ENCODE data around the gene SCAF4.
"Not testable (repeated sequence)": the region's sequence is repeated elsewhere in the genome, so short reads cannot be mapped to it uniquely, and the experiment has no call there.

The SCAF4 gene

GRCh38 chr21:31766899-31767298 lies 35.0 kb upstream of the SCAF4 start:
- no peak for TF ChIP-seq Cebpa-rat (IDR thresholded peaks at IDR 0.05)
- H3K36me3 ChIP-seq: no peaks in the 10 kb centered on the region
- peaks cover 12 to 37% (median 18%) of the 10 kb centered on the region in 11 experiments for H3K9me3 ChIP-seq (replicated peaks in 1 of 11)
- no peaks in the 10 kb centered on the region for H3K27me3 ChIP-seq
- no peak overlapping the region for H3K4me3 ChIP-seq
- H3K4me2 ChIP-seq: peak overlapping the region in 2 of 11 experiments; percentile 13 to 36; a peak in 2 of 22 replicates
- no peaks in the 10 kb centered on the region for H4K20me1 ChIP-seq
- peaks cover under 1 to 35% (median 7%) of the 10 kb centered on the region in 10 experiments; a peak in 17 of 20 replicates for H3K4me1 ChIP-seq
- no peak overlapping the region for H3K9ac ChIP-seq
- peak overlapping the region in 1 of 11 experiments; percentile 40; a peak in 1 of 22 replicates for H3K27ac ChIP-seq

GRCh38 chr21:31765850-31766249 lies 33.9 kb upstream of the SCAF4 start:
- not testable (repeated sequence) for H4K20me1 ChIP-seq, H3K36me3 ChIP-seq, H3K27ac ChIP-seq, H3K4me3 ChIP-seq, H3K27me3 ChIP-seq, H3K9ac ChIP-seq, H3K4me2 ChIP-seq
- Histone ChIP-seq H3K9me3 (replicated peaks in 1 of 11) (peaks cover 12 to 37% (median 18%) of the 10 kb centered on the region in 11 experiments), H3K4me1 (peaks cover 0 to 25% (median 0%) of the 10 kb centered on the region in 10 experiments; a peak in 5 of 20 replicates)

GRCh38 chr21:31760931-31761330 lies 29.0 kb upstream of the SCAF4 start:
- Histone ChIP-seq H4K20me1 (no peaks in the 10 kb centered on the region), H3K9me3 (replicated peaks in 1 of 11) (peaks cover 2 to 16% (median 3%) of the 10 kb centered on the region in 11 experiments; a peak in 21 of 22 replicates), H3K27ac (no peak overlapping the region), H3K27me3 (no peaks in the 10 kb centered on the region), H3K36me3 (no peaks in the 10 kb centered on the region), H3K4me1 (no peaks in the 10 kb centered on the region), H3K4me2 (no peak overlapping the region), H3K9ac (no peak overlapping the region), H3K4me3 (no peak overlapping the region)
- TF ChIP-seq Cebpa-rat (IDR thresholded peaks at IDR 0.05): no peak

GRCh38 chr21:31756787-31757186 lies 24.9 kb upstream of the SCAF4 start:
- Histone ChIP-seq H3K4me1 (peaks cover 0 to 8% (median 0%) of the 10 kb centered on the region in 10 experiments; a peak in 2 of 20 replicates), H3K4me2 (no peak overlapping the region), H4K20me1 (no peaks in the 10 kb centered on the region)

GRCh38 chr21:31755027-31755426 lies 23.1 kb upstream of the SCAF4 start:
- peaks cover 0 to 8% (median 0%) of the 10 kb centered on the region in 10 experiments; a peak in 2 of 20 replicates for H3K4me1 ChIP-seq
- no peaks in the 10 kb centered on the region for H4K20me1 ChIP-seq
- no peak for TF ChIP-seq Cebpa-rat (IDR thresholded peaks at IDR 0.05)
- no peak overlapping the region for H3K9ac ChIP-seq
- H3K27me3 ChIP-seq: no peaks in the 10 kb centered on the region
- H3K4me3 ChIP-seq: no peak overlapping the region
- no peak overlapping the region for H3K4me2 ChIP-seq
- no peak overlapping the region for H3K27ac ChIP-seq
- peaks cover 0 to 2% (median 0%) of the 10 kb centered on the region in 11 experiments; a peak in 3 of 22 replicates for H3K9me3 ChIP-seq (replicated peaks in 1 of 11)
- no peaks in the 10 kb centered on the region for H3K36me3 ChIP-seq

More at GRCh38 chr21:31756787-31757186, 24.9 kb upstream of the SCAF4 start:
- Histone ChIP-seq H3K27ac (no peak overlapping the region), H3K9me3 (replicated peaks in 1 of 11) (no peaks in the 10 kb centered on the region), H3K27me3 (no peaks in the 10 kb centered on the region), H3K9ac (no peak overlapping the region), H3K36me3 (no peaks in the 10 kb centered on the region), H3K4me3 (no peak overlapping the region)
- TF ChIP-seq Cebpa-rat (IDR thresholded peaks at IDR 0.05): no peak

- TF ChIP-seq Cebpa-rat (IDR thresholded peaks at IDR 0.05): no peak
- H3K4me3 ChIP-seq: no peak overlapping the region
- H3K27ac ChIP-seq: no peak overlapping the region
- H3K4me2 ChIP-seq: no peak overlapping the region
- H3K4me1 ChIP-seq: peaks cover 0 to 8% (median 0%) of the 10 kb centered on the region in 10 experiments; a peak in 2 of 20 replicates
- H3K27me3 ChIP-seq: no peaks in the 10 kb centered on the region
- no peak overlapping the region for H3K9ac ChIP-seq
- no peaks in the 10 kb centered on the region for H4K20me1 ChIP-seq
- H3K36me3 ChIP-seq: no peaks in the 10 kb centered on the region
- peaks cover 0 to 6% (median 0%) of the 10 kb centered on the region in 11 experiments; a peak in 3 of 22 replicates for H3K9me3 ChIP-seq (replicated peaks in 1 of 11)
These were observed 22.7 kb upstream of the SCAF4 start for GRCh38 chr21:31754708-31754960.

- Histone ChIP-seq H3K36me3 (no peaks in the 10 kb centered on the region), H4K20me1 (no peaks in the 10 kb centered on the region), H3K9me3 (replicated peaks in 1 of 11) (peaks cover 0 to 10% (median 0%) of the 10 kb centered on the region in 11 experiments; a peak in 3 of 22 replicates), H3K9ac (no peak overlapping the region), H3K4me3 (no peak overlapping the region), H3K27ac (no peak overlapping the region), H3K4me2 (0 out of 22 replicates have a peak overlapping the region, but pooled peaks of 1 of the 11 experiments have one; percentile 4), H3K27me3 (no peaks in the 10 kb centered on the region), H3K4me1 (peaks cover 0 to 8% (median 0%) of the 10 kb centered on the region in 10 experiments; a peak in 4 of 20 replicates)
- no peak for TF ChIP-seq Cebpa-rat (IDR thresholded peaks at IDR 0.05)
These were observed 22.2 kb upstream of the SCAF4 start for GRCh38 chr21:31753949-31754707.

- H3K36me3 ChIP-seq: no peaks in the 10 kb centered on the region
- H3K9ac ChIP-seq: no peak overlapping the region
- no peak overlapping the region for H3K4me2 ChIP-seq
- no peak overlapping the region for H3K4me3 ChIP-seq
- H3K27me3 ChIP-seq: no peaks in the 10 kb centered on the region
- TF ChIP-seq Cebpa-rat (IDR thresholded peaks at IDR 0.05): no peak
- H4K20me1 ChIP-seq: no peaks in the 10 kb centered on the region
- H3K4me1 ChIP-seq: peaks cover 0 to 8% (median 0%) of the 10 kb centered on the region in 10 experiments; a peak in 5 of 20 replicates
- H3K9me3 ChIP-seq (replicated peaks in 1 of 11): peaks cover 0 to 10% (median 0%) of the 10 kb centered on the region in 11 experiments; a peak in 5 of 22 replicates
- no peak overlapping the region for H3K27ac ChIP-seq
These were observed 21.0 kb upstream of the SCAF4 start for GRCh38 chr21:31752967-31753366.

- no peak overlapping the region for H3K4me3 ChIP-seq
- H3K27me3 ChIP-seq: no peaks in the 10 kb centered on the region
- H3K27ac ChIP-seq: no peak overlapping the region
- no peak overlapping the region for H3K4me2 ChIP-seq
- H3K4me1 ChIP-seq: peaks cover 0 to 8% (median 0%) of the 10 kb centered on the region in 10 experiments; a peak in 5 of 20 replicates
- H4K20me1 ChIP-seq: no peaks in the 10 kb centered on the region
- TF ChIP-seq Cebpa-rat (IDR thresholded peaks at IDR 0.05): no peak
- H3K36me3 ChIP-seq: no peaks in the 10 kb centered on the region
- H3K9ac ChIP-seq: no peak overlapping the region
- H3K9me3 ChIP-seq (replicated peaks in 1 of 11): peaks cover 0 to 11% (median 1%) of the 10 kb centered on the region in 11 experiments; a peak in 9 of 22 replicates
These were observed 20.4 kb upstream of the SCAF4 start for GRCh38 chr21:31752352-31752751.
